Measurements from ENCODE around the gene OGN. TPM values are rescaled to one million over a fixed set of nuclear protein-coding genes. Genes with fewer than 3 reads are reported as not detected.

Gene OGN
- total and polyA plus RNA-seq, 7 donors = 0.64 to 7.4 (median 0.95) TPM

GRCh38 chr9:92385953-92386352, 18.4 kb downstream of the OGN start:
- no peak overlapping the region for H3K27ac ChIP-seq
- ATAC-seq (no peak), DNase-seq (no peak)
- intact Hi-C loops (cut with DNase I) = no loop called here
- H3K27me3 ChIP-seq (ENCODE audit: insufficient read depth in 3 of 3, low read length in 2 of 3) = no peaks in the 10 kb centered on the region
- 91 to 95% (median 93%) methylated on average over 4 of the region's 4 CpGs for WGBS, 3 donors
- no peaks in the 10 kb centered on the region for H3K4me1 ChIP-seq
- TF ChIP-seq, protein P1, sequence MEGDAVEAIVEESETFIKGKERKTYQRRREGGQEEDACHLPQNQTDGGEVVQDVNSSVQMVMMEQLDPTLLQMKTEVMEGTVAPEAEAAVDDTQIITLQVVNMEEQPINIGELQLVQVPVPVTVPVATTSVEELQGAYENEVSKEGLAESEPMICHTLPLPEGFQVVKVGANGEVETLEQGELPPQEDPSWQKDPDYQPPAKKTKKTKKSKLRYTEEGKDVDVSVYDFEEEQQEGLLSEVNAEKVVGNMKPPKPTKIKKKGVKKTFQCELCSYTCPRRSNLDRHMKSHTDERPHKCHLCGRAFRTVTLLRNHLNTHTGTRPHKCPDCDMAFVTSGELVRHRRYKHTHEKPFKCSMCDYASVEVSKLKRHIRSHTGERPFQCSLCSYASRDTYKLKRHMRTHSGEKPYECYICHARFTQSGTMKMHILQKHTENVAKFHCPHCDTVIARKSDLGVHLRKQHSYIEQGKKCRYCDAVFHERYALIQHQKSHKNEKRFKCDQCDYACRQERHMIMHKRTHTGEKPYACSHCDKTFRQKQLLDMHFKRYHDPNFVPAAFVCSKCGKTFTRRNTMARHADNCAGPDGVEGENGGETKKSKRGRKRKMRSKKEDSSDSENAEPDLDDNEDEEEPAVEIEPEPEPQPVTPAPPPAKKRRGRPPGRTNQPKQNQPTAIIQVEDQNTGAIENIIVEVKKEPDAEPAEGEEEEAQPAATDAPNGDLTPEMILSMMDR (IDR thresholded peaks at IDR 0.05) = no peak
- H3K4me3 ChIP-seq = no peak overlapping the region
- H3K9me3 ChIP-seq = no peaks in the 10 kb centered on the region
- H3K36me3 ChIP-seq (ENCODE audit: insufficient read depth in 1 of 2, low read depth in 1 of 2) = no peaks in the 10 kb centered on the region

DNA sequence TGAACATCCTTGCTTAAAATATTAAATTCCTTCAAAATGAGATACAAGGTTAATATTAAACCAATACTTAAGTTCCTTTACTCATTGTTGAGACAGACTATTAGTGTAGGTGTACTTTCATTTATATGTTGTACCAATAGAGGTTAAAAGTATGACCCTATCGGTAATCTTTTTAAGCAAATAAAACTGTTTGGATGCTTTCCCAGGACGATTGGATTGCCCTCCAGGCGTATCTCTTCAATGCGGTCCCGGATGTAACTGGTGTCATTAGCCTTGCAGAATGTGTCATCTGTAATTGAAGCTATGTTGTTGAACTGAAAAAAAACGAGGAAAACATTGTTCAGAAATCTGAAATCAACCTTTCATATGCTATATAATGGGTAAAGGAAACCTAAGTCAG, 18.9 kb downstream of the OGN start:
- no peak overlapping the region for H3K27ac ChIP-seq
- H3K4me3 ChIP-seq = no peak overlapping the region
- TF ChIP-seq, protein P1 (IDR thresholded peaks at IDR 0.05) = no peak
- H3K36me3 ChIP-seq (ENCODE audit: insufficient read depth in 1 of 2, low read depth in 1 of 2) = no peaks in the 10 kb centered on the region
- ATAC-seq (no peak), DNase-seq (no peak)
- intact Hi-C loops (cut with DNase I) = no loop called here
- H3K4me1 ChIP-seq = no peaks in the 10 kb centered on the region
- 71 to 74% (median 74%) methylated on average over 6 of the region's 6 CpGs for WGBS, 3 donors
- H3K27me3 ChIP-seq (ENCODE audit: insufficient read depth in 3 of 3, low read length in 2 of 3) = no peaks in the 10 kb centered on the region
- no peaks in the 10 kb centered on the region for H3K9me3 ChIP-seq

- 79 to 86% (median 83%) methylated on average over 3 of the region's 3 CpGs for WGBS, 3 donors
- intact Hi-C loops (cut with DNase I) = no loop called here
- TF ChIP-seq, protein P1 (IDR thresholded peaks at IDR 0.05) = no peak
- no peak overlapping the region for H3K27ac ChIP-seq
- ATAC-seq (no peak), DNase-seq (no peak)
- no peak overlapping the region for H3K4me3 ChIP-seq
- H3K27me3 ChIP-seq (ENCODE audit: insufficient read depth in 3 of 3, low read length in 2 of 3) = no peaks in the 10 kb centered on the region
- H3K4me1 ChIP-seq = no peaks in the 10 kb centered on the region
- no peaks in the 10 kb centered on the region for H3K36me3 ChIP-seq (ENCODE audit: insufficient read depth in 1 of 2, low read depth in 1 of 2)
- no peaks in the 10 kb centered on the region for H3K9me3 ChIP-seq
Measured at GRCh38 chr9:92385001-92385400, 19.4 kb downstream of the OGN start.

- DNase-seq = no peak
- no peaks in the 10 kb centered on the region for H3K9me3 ChIP-seq
- TF ChIP-seq, protein P1 (IDR thresholded peaks at IDR 0.05) = no peak
- H3K4me3 ChIP-seq = no peak overlapping the region
- H3K27ac ChIP-seq = no peak overlapping the region
- 96 to 100% (median 98%) methylated on average over 1 of the region's 1 CpG for WGBS, 3 donors
- intact Hi-C loops (cut with DNase I) = no loop called here
- ATAC-seq = no peak
- no peaks in the 10 kb centered on the region for H3K4me1 ChIP-seq
- H3K36me3 ChIP-seq (ENCODE audit: insufficient read depth in 1 of 2, low read depth in 1 of 2) = no peaks in the 10 kb centered on the region
- H3K27me3 ChIP-seq (ENCODE audit: insufficient read depth in 3 of 3, low read length in 2 of 3) = no peaks in the 10 kb centered on the region
Measured at GRCh38 chr9:92384375-92384774, 20.0 kb downstream of the OGN start.

DNA sequence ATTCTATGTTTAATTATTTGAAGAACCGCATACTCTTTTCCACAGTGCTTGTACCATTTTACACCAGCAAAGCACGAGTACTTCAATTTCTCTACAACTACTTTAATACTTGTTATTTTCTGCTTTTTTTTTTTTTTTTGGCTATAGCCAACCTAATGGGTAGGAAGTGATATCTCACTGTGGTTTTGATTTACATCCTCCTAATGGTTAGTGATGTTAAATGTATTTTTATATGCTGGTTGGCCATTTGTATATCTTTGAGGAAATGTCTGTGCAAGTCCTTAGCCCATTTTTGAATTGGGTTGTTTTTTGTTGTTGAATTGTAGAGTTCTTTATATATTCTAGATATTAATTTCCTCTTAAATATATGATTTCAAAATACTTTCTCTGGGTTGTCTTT, 22.6 kb downstream of the OGN start:
- WGBS, 3 donors = 91 to 98% (median 92%) methylated on average over 2 of the region's 2 CpGs
- Histone ChIP-seq H3K27me3 (ENCODE audit: insufficient read depth in 3 of 3, low read length in 2 of 3) (no peaks in the 10 kb centered on the region), H3K27ac (no peak overlapping the region), H3K9me3 (no peaks in the 10 kb centered on the region), H3K4me3 (no peak overlapping the region), H3K36me3 (ENCODE audit: insufficient read depth in 1 of 2, low read depth in 1 of 2) (no peaks in the 10 kb centered on the region), H3K4me1 (no peaks in the 10 kb centered on the region)
- ATAC-seq (no peak), DNase-seq (no peak)
- intact Hi-C loops (cut with DNase I) = no loop called here
- TF ChIP-seq, protein P1 (IDR thresholded peaks at IDR 0.05) = no peak

Data from psoas muscle (tissue), 8 donors.